ENCODE results near the gene HCFC1. TPM values are rescaled to one million over a fixed set of nuclear protein-coding genes. Genes with fewer than 3 reads are reported as not detected.
A peak's percentile ranks its signal among the peaks of the same experiment; 100 is the strongest.

Gene HCFC1
- total and polyA plus RNA-seq, 9 of the 15 experiments (the other 6 are each of a cell fraction or from before 2014, with no cell fraction given): 2.8 to 133 (median 17.1) TPM

DNA sequence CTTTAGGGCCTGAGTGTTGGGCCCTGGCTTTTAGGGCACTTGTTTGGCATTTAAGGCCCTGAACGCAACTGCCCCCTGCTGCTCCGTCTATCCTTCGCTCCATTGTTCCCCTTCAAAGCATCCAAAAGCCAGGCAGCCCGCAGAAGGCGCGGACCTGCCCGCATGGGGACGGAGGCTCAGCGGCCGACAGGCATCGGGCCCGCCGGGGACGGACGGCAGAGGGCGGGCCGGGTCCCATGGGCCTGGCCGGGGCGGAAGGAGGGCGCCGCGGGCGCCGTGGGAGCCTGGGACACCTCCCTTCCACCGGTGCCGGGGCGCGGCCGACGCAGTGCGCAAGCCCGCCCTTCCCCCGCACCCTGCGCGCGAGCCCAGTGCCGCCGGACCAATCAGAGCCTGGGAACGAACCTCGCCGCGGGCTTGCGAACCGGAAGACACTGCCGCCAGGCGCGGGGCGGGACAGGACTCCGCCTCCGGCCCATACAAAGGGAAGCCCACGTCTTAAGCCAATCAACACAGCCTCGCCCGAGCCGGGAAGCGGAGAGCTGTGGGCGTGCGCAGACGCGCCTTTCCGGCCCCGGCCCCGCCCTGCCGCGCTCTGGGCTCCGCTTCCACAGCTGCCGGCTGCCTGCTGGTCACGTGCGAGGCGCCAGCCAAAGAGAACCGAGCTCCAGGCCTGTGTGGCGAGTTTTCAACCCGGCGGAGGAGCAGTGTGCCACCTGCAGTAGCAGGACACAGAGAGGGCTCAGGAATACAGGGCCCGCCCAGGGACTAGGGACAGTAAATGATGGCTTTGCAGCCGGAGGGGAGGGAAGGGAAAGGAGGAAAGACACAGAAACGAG lies 43.5 kb downstream of the HCFC1 start (continued):
- TF ChIP-seq, protein P1, sequence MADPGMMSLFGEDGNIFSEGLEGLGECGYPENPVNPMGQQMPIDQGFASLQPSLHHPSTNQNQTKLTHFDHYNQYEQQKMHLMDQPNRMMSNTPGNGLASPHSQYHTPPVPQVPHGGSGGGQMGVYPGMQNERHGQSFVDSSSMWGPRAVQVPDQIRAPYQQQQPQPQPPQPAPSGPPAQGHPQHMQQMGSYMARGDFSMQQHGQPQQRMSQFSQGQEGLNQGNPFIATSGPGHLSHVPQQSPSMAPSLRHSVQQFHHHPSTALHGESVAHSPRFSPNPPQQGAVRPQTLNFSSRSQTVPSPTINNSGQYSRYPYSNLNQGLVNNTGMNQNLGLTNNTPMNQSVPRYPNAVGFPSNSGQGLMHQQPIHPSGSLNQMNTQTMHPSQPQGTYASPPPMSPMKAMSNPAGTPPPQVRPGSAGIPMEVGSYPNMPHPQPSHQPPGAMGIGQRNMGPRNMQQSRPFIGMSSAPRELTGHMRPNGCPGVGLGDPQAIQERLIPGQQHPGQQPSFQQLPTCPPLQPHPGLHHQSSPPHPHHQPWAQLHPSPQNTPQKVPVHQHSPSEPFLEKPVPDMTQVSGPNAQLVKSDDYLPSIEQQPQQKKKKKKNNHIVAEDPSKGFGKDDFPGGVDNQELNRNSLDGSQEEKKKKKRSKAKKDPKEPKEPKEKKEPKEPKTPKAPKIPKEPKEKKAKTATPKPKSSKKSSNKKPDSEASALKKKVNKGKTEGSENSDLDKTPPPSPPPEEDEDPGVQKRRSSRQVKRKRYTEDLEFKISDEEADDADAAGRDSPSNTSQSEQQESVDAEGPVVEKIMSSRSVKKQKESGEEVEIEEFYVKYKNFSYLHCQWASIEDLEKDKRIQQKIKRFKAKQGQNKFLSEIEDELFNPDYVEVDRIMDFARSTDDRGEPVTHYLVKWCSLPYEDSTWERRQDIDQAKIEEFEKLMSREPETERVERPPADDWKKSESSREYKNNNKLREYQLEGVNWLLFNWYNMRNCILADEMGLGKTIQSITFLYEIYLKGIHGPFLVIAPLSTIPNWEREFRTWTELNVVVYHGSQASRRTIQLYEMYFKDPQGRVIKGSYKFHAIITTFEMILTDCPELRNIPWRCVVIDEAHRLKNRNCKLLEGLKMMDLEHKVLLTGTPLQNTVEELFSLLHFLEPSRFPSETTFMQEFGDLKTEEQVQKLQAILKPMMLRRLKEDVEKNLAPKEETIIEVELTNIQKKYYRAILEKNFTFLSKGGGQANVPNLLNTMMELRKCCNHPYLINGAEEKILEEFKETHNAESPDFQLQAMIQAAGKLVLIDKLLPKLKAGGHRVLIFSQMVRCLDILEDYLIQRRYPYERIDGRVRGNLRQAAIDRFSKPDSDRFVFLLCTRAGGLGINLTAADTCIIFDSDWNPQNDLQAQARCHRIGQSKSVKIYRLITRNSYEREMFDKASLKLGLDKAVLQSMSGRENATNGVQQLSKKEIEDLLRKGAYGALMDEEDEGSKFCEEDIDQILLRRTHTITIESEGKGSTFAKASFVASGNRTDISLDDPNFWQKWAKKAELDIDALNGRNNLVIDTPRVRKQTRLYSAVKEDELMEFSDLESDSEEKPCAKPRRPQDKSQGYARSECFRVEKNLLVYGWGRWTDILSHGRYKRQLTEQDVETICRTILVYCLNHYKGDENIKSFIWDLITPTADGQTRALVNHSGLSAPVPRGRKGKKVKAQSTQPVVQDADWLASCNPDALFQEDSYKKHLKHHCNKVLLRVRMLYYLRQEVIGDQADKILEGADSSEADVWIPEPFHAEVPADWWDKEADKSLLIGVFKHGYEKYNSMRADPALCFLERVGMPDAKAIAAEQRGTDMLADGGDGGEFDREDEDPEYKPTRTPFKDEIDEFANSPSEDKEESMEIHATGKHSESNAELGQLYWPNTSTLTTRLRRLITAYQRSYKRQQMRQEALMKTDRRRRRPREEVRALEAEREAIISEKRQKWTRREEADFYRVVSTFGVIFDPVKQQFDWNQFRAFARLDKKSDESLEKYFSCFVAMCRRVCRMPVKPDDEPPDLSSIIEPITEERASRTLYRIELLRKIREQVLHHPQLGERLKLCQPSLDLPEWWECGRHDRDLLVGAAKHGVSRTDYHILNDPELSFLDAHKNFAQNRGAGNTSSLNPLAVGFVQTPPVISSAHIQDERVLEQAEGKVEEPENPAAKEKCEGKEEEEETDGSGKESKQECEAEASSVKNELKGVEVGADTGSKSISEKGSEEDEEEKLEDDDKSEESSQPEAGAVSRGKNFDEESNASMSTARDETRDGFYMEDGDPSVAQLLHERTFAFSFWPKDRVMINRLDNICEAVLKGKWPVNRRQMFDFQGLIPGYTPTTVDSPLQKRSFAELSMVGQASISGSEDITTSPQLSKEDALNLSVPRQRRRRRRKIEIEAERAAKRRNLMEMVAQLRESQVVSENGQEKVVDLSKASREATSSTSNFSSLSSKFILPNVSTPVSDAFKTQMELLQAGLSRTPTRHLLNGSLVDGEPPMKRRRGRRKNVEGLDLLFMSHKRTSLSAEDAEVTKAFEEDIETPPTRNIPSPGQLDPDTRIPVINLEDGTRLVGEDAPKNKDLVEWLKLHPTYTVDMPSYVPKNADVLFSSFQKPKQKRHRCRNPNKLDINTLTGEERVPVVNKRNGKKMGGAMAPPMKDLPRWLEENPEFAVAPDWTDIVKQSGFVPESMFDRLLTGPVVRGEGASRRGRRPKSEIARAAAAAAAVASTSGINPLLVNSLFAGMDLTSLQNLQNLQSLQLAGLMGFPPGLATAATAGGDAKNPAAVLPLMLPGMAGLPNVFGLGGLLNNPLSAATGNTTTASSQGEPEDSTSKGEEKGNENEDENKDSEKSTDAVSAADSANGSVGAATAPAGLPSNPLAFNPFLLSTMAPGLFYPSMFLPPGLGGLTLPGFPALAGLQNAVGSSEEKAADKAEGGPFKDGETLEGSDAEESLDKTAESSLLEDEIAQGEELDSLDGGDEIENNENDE (IDR thresholded peaks at IDR 0.05; ENCODE audit: low read depth, low read length): peak; percentile 10
- TF ChIP-seq POLR2AphosphoS2 (IDR thresholded peaks at IDR 0.05; ENCODE audit: low read length): peak; percentile 87; the same call in 1 of the 2 replicates
- TF ChIP-seq SIN3B (IDR thresholded peaks at IDR 0.05; ENCODE audit: low read depth): 0 out of 2 replicates have a peak, but pooled peaks have one; percentile 21
- TF ChIP-seq, protein P2, sequence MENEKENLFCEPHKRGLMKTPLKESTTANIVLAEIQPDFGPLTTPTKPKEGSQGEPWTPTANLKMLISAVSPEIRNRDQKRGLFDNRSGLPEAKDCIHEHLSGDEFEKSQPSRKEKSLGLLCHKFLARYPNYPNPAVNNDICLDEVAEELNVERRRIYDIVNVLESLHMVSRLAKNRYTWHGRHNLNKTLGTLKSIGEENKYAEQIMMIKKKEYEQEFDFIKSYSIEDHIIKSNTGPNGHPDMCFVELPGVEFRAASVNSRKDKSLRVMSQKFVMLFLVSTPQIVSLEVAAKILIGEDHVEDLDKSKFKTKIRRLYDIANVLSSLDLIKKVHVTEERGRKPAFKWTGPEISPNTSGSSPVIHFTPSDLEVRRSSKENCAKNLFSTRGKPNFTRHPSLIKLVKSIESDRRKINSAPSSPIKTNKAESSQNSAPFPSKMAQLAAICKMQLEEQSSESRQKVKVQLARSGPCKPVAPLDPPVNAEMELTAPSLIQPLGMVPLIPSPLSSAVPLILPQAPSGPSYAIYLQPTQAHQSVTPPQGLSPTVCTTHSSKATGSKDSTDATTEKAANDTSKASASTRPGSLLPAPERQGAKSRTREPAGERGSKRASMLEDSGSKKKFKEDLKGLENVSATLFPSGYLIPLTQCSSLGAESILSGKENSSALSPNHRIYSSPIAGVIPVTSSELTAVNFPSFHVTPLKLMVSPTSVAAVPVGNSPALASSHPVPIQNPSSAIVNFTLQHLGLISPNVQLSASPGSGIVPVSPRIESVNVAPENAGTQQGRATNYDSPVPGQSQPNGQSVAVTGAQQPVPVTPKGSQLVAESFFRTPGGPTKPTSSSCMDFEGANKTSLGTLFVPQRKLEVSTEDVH (IDR thresholded peaks at IDR 0.05; ENCODE audit: low read depth, partially characterized antibody): peak; percentile 29
- peak; percentile 93 for TF ChIP-seq CTBP1 (IDR thresholded peaks at IDR 0.05; ENCODE audit: borderline replicate concordance)
- peak; percentile 17 to 28; a peak in 2 of 4 replicates for TF ChIP-seq SIN3A (IDR thresholded peaks at IDR 0.05; ENCODE audit: borderline replicate concordance in 2 of 2, control insufficient read depth in 1 of 2, low read depth in 2 of 2, low read length in 2 of 2)
- no peak for TF ChIP-seq BMI1 (IDR thresholded peaks at IDR 0.05; ENCODE audit: low read length)
- TF ChIP-seq YY1 (IDR thresholded peaks at IDR 0.05; ENCODE audit: borderline replicate concordance in 1 of 3, control insufficient read depth in 1 of 3, extremely low read depth in 1 of 3, insufficient read depth in 3 of 3, insufficient read length in 1 of 3, insufficient replicate concordance in 2 of 3, low read depth in 1 of 3, low read length in 2 of 3): peak in 2 of 3 experiments; percentile 38 to 63
- no peak for TF ChIP-seq PHB (CRISPR knock-in tag; IDR thresholded peaks at IDR 0.05)
- peak; percentile 76 for TF ChIP-seq GATAD2B (IDR thresholded peaks at IDR 0.05; ENCODE audit: borderline replicate concordance)
- peak; percentile 1; the same call in 1 of the 2 replicates for TF ChIP-seq NFIC (IDR thresholded peaks at IDR 0.05)
